ENCODE measurements around the gene ASIC2. TPM values are rescaled to one million over a fixed set of nuclear protein-coding genes. Genes with fewer than 3 reads are reported as not detected.

ASIC2 gene
- total RNA-seq, 2 donors from 2014 or later = 3.0 to 3.3 TPM

GRCh38 chr17:33239702-33240101 is 53.4 kb downstream of the ASIC2 start:
- TF ChIP-seq CTCF (conservative IDR thresholded peaks at IDR 0.05) = no peak
- H3K9me3 Mint-ChIP-seq = no peaks in the 10 kb centered on the region
- no peak overlapping the region for H3K27ac ChIP-seq (ENCODE audit: low read depth, low read length)

GRCh38 chr17:33234930-33235685 is 58.0 kb downstream of the ASIC2 start:
- no peaks in the 10 kb centered on the region for H3K36me3 Mint-ChIP-seq (ENCODE audit: low read depth)
- Histone ChIP-seq H3K27me3 (ENCODE audit: control insufficient read depth, insufficient read depth, low read length, poor library complexity, severe bottlenecking) (no peaks in the 10 kb centered on the region), H3K4me1 (ENCODE audit: control insufficient read depth, insufficient read depth, low read length) (no peaks in the 10 kb centered on the region), H3K9me3 (ENCODE audit: control insufficient read depth, low read length) (no peaks in the 10 kb centered on the region), H3K4me3 (ENCODE audit: low read length) (no peak overlapping the region), H3K27ac (ENCODE audit: low read depth, low read length) (no peak overlapping the region), H3K9ac (ENCODE audit: extremely low read depth, low read length, poor library complexity, severe bottlenecking) (no peak overlapping the region), H3K36me3 (ENCODE audit: control insufficient read depth, insufficient read depth, low read length) (no peaks in the 10 kb centered on the region)
- H3K4me3 Mint-ChIP-seq = no peak overlapping the region
- 92 to 96% methylated on average over 4 to 5 of the region's 6 CpGs for WGBS, 2 experiments (ENCODE audit: insufficient coverage in 1 of 2, insufficient read length in 1 of 2)
- H3K9me3 Mint-ChIP-seq = no peaks in the 10 kb centered on the region
- no peaks in the 10 kb centered on the region for H3K4me1 Mint-ChIP-seq
- TF ChIP-seq CTCF (conservative IDR thresholded peaks at IDR 0.05) = no peak
- no peak overlapping the region for H3K27ac Mint-ChIP-seq
- H3K27me3 Mint-ChIP-seq (ENCODE audit: insufficient read depth) = peaks cover 4% of the 10 kb centered on the region
- no peak for DNase-seq

More at GRCh38 chr17:33239702-33240101, 53.4 kb downstream of the ASIC2 start:
- DNase-seq = no peak
- WGBS, 2 experiments (ENCODE audit: insufficient coverage in 1 of 2, insufficient read length in 1 of 2) = 100% methylated on average over 1 of the region's 1 CpG; no CpG with 5 or more reads in 1 of the 2 experiments
- H3K4me1 ChIP-seq (ENCODE audit: control insufficient read depth, insufficient read depth, low read length) = no peaks in the 10 kb centered on the region
- no peaks in the 10 kb centered on the region for H3K36me3 ChIP-seq (ENCODE audit: control insufficient read depth, insufficient read depth, low read length)
- no peaks in the 10 kb centered on the region for H3K36me3 Mint-ChIP-seq (ENCODE audit: low read depth)
- no peak overlapping the region for H3K4me3 Mint-ChIP-seq
- no peak overlapping the region for H3K27ac Mint-ChIP-seq
- H3K27me3 Mint-ChIP-seq (ENCODE audit: insufficient read depth) = peaks cover 4% of the 10 kb centered on the region
- no peaks in the 10 kb centered on the region for H3K4me1 Mint-ChIP-seq
- H3K27me3 ChIP-seq (ENCODE audit: control insufficient read depth, insufficient read depth, low read length, poor library complexity, severe bottlenecking) = no peaks in the 10 kb centered on the region
- H3K9me3 ChIP-seq (ENCODE audit: control insufficient read depth, low read length) = no peaks in the 10 kb centered on the region
- no peak overlapping the region for H3K4me3 ChIP-seq (ENCODE audit: low read length)
- H3K9ac ChIP-seq (ENCODE audit: extremely low read depth, low read length, poor library complexity, severe bottlenecking) = no peak overlapping the region

DNA sequence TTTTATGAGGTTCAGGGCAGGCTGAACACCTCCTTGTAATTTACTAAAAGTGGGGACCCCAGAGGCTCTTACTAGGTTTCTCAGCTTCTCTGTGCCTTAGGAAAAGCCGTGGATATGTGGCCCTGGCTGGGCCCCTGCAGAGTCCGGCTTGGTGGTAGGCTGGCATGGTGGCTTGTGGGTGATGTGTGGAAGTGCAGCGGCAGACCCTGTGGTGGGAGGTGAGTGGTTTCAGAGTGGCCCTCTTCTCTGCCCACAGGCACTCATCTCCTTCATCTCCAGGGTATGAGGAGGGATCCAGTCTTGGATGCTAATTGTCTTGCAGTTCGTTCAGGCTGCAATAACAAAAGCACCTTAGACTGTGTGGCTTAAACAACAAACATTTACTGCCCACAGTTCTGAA is 58.9 kb downstream of the ASIC2 start:
- no peak for DNase-seq
- TF ChIP-seq CTCF (conservative IDR thresholded peaks at IDR 0.05) = no peak
- H3K4me1 Mint-ChIP-seq = no peaks in the 10 kb centered on the region

More for the DNA sequence above, 58.9 kb downstream of the ASIC2 start:
- no peak overlapping the region for H3K4me3 Mint-ChIP-seq
- 93% methylated on average over 4 of the region's 4 CpGs; no CpG with 5 or more reads in 1 of the 2 experiments for WGBS, 2 experiments (ENCODE audit: insufficient coverage in 1 of 2, insufficient read length in 1 of 2)
- H3K4me3 ChIP-seq (ENCODE audit: low read length) = no peak overlapping the region
- no peaks in the 10 kb centered on the region for H3K36me3 ChIP-seq (ENCODE audit: control insufficient read depth, insufficient read depth, low read length)
- no peak overlapping the region for H3K9ac ChIP-seq (ENCODE audit: extremely low read depth, low read length, poor library complexity, severe bottlenecking)
- H3K36me3 Mint-ChIP-seq (ENCODE audit: low read depth) = no peaks in the 10 kb centered on the region
- H3K9me3 Mint-ChIP-seq = no peaks in the 10 kb centered on the region
- H3K27me3 ChIP-seq (ENCODE audit: control insufficient read depth, insufficient read depth, low read length, poor library complexity, severe bottlenecking) = no peaks in the 10 kb centered on the region
- peaks cover 9% of the 10 kb centered on the region for H3K27me3 Mint-ChIP-seq (ENCODE audit: insufficient read depth)
- no peak overlapping the region for H3K27ac Mint-ChIP-seq
- H3K9me3 ChIP-seq (ENCODE audit: control insufficient read depth, low read length) = no peaks in the 10 kb centered on the region
- no peak overlapping the region for H3K27ac ChIP-seq (ENCODE audit: low read depth, low read length)
- no peaks in the 10 kb centered on the region for H3K4me1 ChIP-seq (ENCODE audit: control insufficient read depth, insufficient read depth, low read length)

Data from endodermal cell (in vitro differentiated cells).